ENCODE measurements around the gene OPA3. TPM values are rescaled to one million over a fixed set of nuclear protein-coding genes. Genes with fewer than 3 reads are reported as not detected.

Gene OPA3
- total and polyA plus RNA-seq, 9 donors: 2.0 to 16.6 (median 9.2) TPM

GRCh38 chr19:45506989-45507871, 77.4 kb downstream of the OPA3 start, which contains the start of gene VASP:
VASP (plus strand) TSS chr19:45507479; CDS start chr19:45507772, 293 bp downstream.
- 0 to 1% (median 1%) methylated on average over 52 to 65 of the region's 65 CpGs for WGBS, 3 donors
- intact Hi-C loops (cut with DNase I): loop anchor here in 1 of 4 donors (5.0 kb wide), 1 partner anchor 275 kb away; the partner anchor contains the start of gene DMPK

GRCh38 chr19:45506246-45506988, 78.2 kb downstream of the OPA3 start:
- peak overlapping the region; percentile 94 for H3K4me3 ChIP-seq
- intact Hi-C loops (cut with DNase I): loop anchor here in 1 of 4 donors (5.0 kb wide), 1 partner anchor 276 kb away; the partner anchor contains the start of gene DMPK
- peaks cover 9% of the 10 kb centered on the region for H3K4me1 ChIP-seq (ENCODE audit: insufficient read depth)
- TF ChIP-seq CTCF (IDR thresholded peaks at IDR 0.05): peak in 2 of 3 donors; percentile 43 to 53
- TF ChIP-seq POLR2A (IDR thresholded peaks at IDR 0.05): peak; percentile 72
- TF ChIP-seq EP300 (IDR thresholded peaks at IDR 0.05): no peak
- no peaks in the 10 kb centered on the region for H3K36me3 ChIP-seq
- H3K27ac ChIP-seq: peak overlapping the region; percentile 50 to 67
- H3K27me3 ChIP-seq: no peaks in the 10 kb centered on the region
- peak; percentile 92 to 96 (median 94) for DNase-seq
- H3K9me3 ChIP-seq: no peaks in the 10 kb centered on the region
- 1% methylated on average over 19 to 47 of the region's 47 CpGs for WGBS, 3 donors

More at GRCh38 chr19:45506989-45507871, 77.4 kb downstream of the OPA3 start, which contains the start of gene VASP:
- H3K36me3 ChIP-seq: no peaks in the 10 kb centered on the region
- TF ChIP-seq EP300 (IDR thresholded peaks at IDR 0.05) (no peak), CTCF (IDR thresholded peaks at IDR 0.05) (peak in 1 of 3 donors; percentile 19), POLR2A (IDR thresholded peaks at IDR 0.05) (peak; percentile 30)
- peak within 1 kb of the TSS; percentile 94 for H3K4me3 ChIP-seq
- H3K9me3 ChIP-seq: no peaks in the 10 kb centered on the region
- H3K27me3 ChIP-seq: no peaks in the 10 kb centered on the region
- H3K4me1 ChIP-seq (ENCODE audit: insufficient read depth): peaks cover 9% of the 10 kb centered on the region
- peak; percentile 76 to 88 (median 83) for DNase-seq
- H3K27ac ChIP-seq: peak within 1 kb of the TSS; percentile 50 to 67

GRCh38 chr19:45505996-45506245, 78.7 kb downstream of the OPA3 start:
- TF ChIP-seq CTCF (IDR thresholded peaks at IDR 0.05) (no peak), EP300 (IDR thresholded peaks at IDR 0.05) (no peak), POLR2A (IDR thresholded peaks at IDR 0.05) (no peak)
- Histone ChIP-seq H3K9me3 (no peaks in the 10 kb centered on the region), H3K27me3 (no peaks in the 10 kb centered on the region), H3K4me3 (peak overlapping the region; percentile 94), H3K36me3 (no peaks in the 10 kb centered on the region), H3K4me1 (ENCODE audit: insufficient read depth) (peaks cover 9% of the 10 kb centered on the region), H3K27ac (peak overlapping the region; percentile 50 to 67)
- no peak for DNase-seq
- intact Hi-C loops (cut with DNase I): loop anchor here in 1 of 4 donors (5.0 kb wide), 1 partner anchor 276 kb away; the partner anchor contains the start of gene DMPK
- 23 to 42% (median 29%) methylated on average over 5 of the region's 5 CpGs for WGBS, 3 donors

Measured in ovary (tissue), 9 donors.